WERI-Rb-1 (cell line): ENCODE results near the gene AGAP1.
A peak's percentile ranks its signal among the peaks of the same experiment; 100 is the strongest.

Experiments
- DNase-seq: peaks from one replicate; pipeline ENCODE4 v3.0.0-alpha.2; 2020
- H3K27ac ChIP-seq: fragments of 250-450 bp; sonication (Bioruptor Pico); 2 replicates; pipeline ENCODE4 v1.5.1; 2020; ENCODE audit warnings: mild to moderate bottlenecking, moderate library complexity
- H3K27me3 ChIP-seq: fragments of 250-450 bp; sonication (Bioruptor Pico); 2 replicates; pipeline ENCODE4 v1.5.1; 2021; ENCODE audit warnings: mild to moderate bottlenecking, low read depth, moderate library complexity; ENCODE audit not compliant: insufficient read depth, severe bottlenecking
- H3K36me3 ChIP-seq: fragments of 250-450 bp; sonication (Bioruptor Pico); 2 replicates; pipeline ENCODE4 v1.5.1; 2020; ENCODE audit warnings: mild to moderate bottlenecking, moderate library complexity
- H3K4me3 ChIP-seq: 2 replicates; pipeline ENCODE4 v1.5.1; 2011; ENCODE audit warnings: low read depth, mild to moderate bottlenecking, control low read depth, low read length
- H3K9me3 ChIP-seq: fragments of 250-450 bp; sonication (Bioruptor Pico); 2 replicates; pipeline ENCODE4 v1.5.1; 2021; ENCODE audit warnings: mild to moderate bottlenecking, moderate library complexity; ENCODE audit not compliant: severe bottlenecking
- CTCF ChIP-seq: IDR thresholded peaks from 2 replicates; pipeline ENCODE4 v1.5.1; 2011; ENCODE audit warnings: low read depth, mild to moderate bottlenecking, control low read depth, inconsistent platforms, low read length

The AGAP1 gene

GRCh38 chr2:235549735-235550377 lies 56.0 kb downstream of the AGAP1 start:
- H3K27ac ChIP-seq, result no peak overlapping the region

GRCh38 chr2:235550378-235550760 lies 56.5 kb downstream of the AGAP1 start:
- no peak overlapping the region for H3K27ac ChIP-seq
- H3K36me3 ChIP-seq, result no peaks in the 10 kb centered on the region
- DNase-seq, result no peak
- H3K9me3 ChIP-seq, result no peaks in the 10 kb centered on the region
- H3K27me3 ChIP-seq, result no peaks in the 10 kb centered on the region
- no peak overlapping the region for H3K4me3 ChIP-seq
- no peak for TF ChIP-seq CTCF

More at GRCh38 chr2:235549735-235550377, 56.0 kb downstream of the AGAP1 start:
- Histone ChIP-seq H3K27me3 (no peaks in the 10 kb centered on the region), H3K9me3 (no peaks in the 10 kb centered on the region), H3K36me3 (no peaks in the 10 kb centered on the region), H3K4me3 (no peak overlapping the region)
- no peak for DNase-seq
- no peak for TF ChIP-seq CTCF

DNA sequence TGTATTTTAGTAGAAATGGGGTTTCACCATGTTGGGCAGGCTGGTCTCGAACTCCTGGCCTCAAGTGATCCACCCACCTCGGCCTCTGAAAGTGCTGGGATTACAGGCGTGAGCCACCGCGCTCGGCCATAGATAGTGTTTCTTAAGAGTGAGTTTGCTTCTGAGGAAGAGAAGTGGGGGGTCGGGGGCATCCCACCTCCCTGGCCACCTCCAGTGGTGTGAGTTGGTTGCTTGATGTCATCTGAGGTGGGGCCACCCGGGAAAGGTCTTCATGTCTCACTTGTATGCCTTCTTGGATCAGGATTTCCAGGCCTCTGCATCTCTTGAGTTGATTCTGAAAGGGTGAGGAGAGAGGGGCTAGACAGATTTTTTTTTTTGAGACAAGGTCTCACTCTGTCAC lies 57.1 kb downstream of the AGAP1 start:
- DNase-seq, result no peak
- H3K4me3 ChIP-seq, result no peak overlapping the region

GRCh38 chr2:235551965-235552364 lies 58.1 kb downstream of the AGAP1 start:
- no peak overlapping the region for H3K27ac ChIP-seq
- no peaks in the 10 kb centered on the region for H3K36me3 ChIP-seq
- no peaks in the 10 kb centered on the region for H3K9me3 ChIP-seq
- TF ChIP-seq CTCF, result peak; percentile 76
- no peak overlapping the region for H3K4me3 ChIP-seq
- peak; percentile 69 for DNase-seq
- H3K27me3 ChIP-seq, result no peaks in the 10 kb centered on the region

More for the DNA sequence above, 57.1 kb downstream of the AGAP1 start:
- Histone ChIP-seq H3K27me3 (no peaks in the 10 kb centered on the region), H3K27ac (no peak overlapping the region), H3K36me3 (no peaks in the 10 kb centered on the region), H3K9me3 (no peaks in the 10 kb centered on the region)
- TF ChIP-seq CTCF, result no peak

GRCh38 chr2:235552671-235553070 lies 58.8 kb downstream of the AGAP1 start:
- H3K9me3 ChIP-seq, result no peaks in the 10 kb centered on the region
- H3K27ac ChIP-seq, result no peak overlapping the region
- H3K36me3 ChIP-seq, result no peaks in the 10 kb centered on the region
- no peak for TF ChIP-seq CTCF
- no peak overlapping the region for H3K4me3 ChIP-seq
- H3K27me3 ChIP-seq, result no peaks in the 10 kb centered on the region
- DNase-seq, result no peak

GRCh38 chr2:235553291-235553690 lies 59.4 kb downstream of the AGAP1 start:
- TF ChIP-seq CTCF, result no peak
- Histone ChIP-seq H3K36me3 (no peaks in the 10 kb centered on the region), H3K27me3 (peaks cover under 1% of the 10 kb centered on the region), H3K9me3 (no peaks in the 10 kb centered on the region), H3K27ac (no peak overlapping the region), H3K4me3 (no peak overlapping the region)
- DNase-seq, result no peak
